SK-N-SH (cell line): ENCODE results near the gene ATG4C. TPM values are rescaled to one million over a fixed set of nuclear protein-coding genes. Genes with fewer than 3 reads are reported as not detected.

Experiments used
- CTCF ChIA-PET: fragments of 300-600, 350-600 bp; formaldehyde crosslinking; extraction: SDS; loops from one replicate; lab custom pipeline; 2021; lab: Yijun Ruan, JAX
- POLR2A ChIA-PET: fragments of 350-600 bp; sonication (Branson Sonifier 250); formaldehyde crosslinking; extraction: SDS; loops from one replicate; lab custom pipeline; 2020; ENCODE audit warnings: antibody characterized with exemption, inconsistent platforms; lab: Yijun Ruan, JAX
- DNase-seq: peaks from one replicate; pipeline ENCODE4 v3.0.0; 2012
- H2AFZ ChIP-seq: fragments of 200-600 bp; sonication (generic); 2 replicates; pipeline ENCODE4 v1.8.1; 2016; ENCODE audit warnings: antibody characterized with exemption, mild to moderate bottlenecking, low read depth
- H3F3A ChIP-seq: fragments of 200-600 bp; sonication (generic); replicated peaks from 2 replicates; pipeline ENCODE3; 2016; ENCODE audit warnings: antibody characterized with exemption, mild to moderate bottlenecking; ENCODE audit not compliant: insufficient read depth
- H3K27ac ChIP-seq, 2 experiments: fragments of 200-500 bp in 1 of 2; fragments of 200-600 bp in 1 of 2; sonication (Bioruptor generic) in 1 of 2; sonication (generic), shearing (Covaris generic) in 1 of 2; 2 replicates each; pipeline versions ENCODE4 v1.5.1 to v1.6.1; 2014 to 2016; ENCODE audit warnings: low read depth in 2 of 2, inconsistent platforms in 1 of 2, low read length in 1 of 2, mild to moderate bottlenecking in 1 of 2, mixed read lengths in 1 of 2
- H3K27me3 ChIP-seq: fragments of 200-600 bp; sonication (generic), shearing (Covaris generic); 2 replicates; pipeline ENCODE4 v1.6.1; 2016; ENCODE audit warnings: mixed run types; ENCODE audit not compliant: insufficient read depth
- H3K36me3 ChIP-seq, 2 experiments: fragments of 200-500 bp in 1 of 2; fragments of 200-600 bp in 1 of 2; sonication (Bioruptor generic) in 1 of 2; sonication (generic) in 1 of 2; replicated peaks in 1 of 2; 2 replicates each; pipeline versions ENCODE3 to v1.5.1; 2014 to 2016; ENCODE audit warnings: low read length in 1 of 2, mild to moderate bottlenecking in 1 of 2; ENCODE audit not compliant: insufficient read depth in 2 of 2, control insufficient read depth in 1 of 2
- H3K4me1 ChIP-seq, 2 experiments: fragments of 200-500 bp in 1 of 2; fragments of 200-600 bp in 1 of 2; sonication (Bioruptor generic) in 1 of 2; sonication (generic), shearing (Covaris generic) in 1 of 2; 2 replicates each; pipeline versions ENCODE4 v1.5.1 to v1.6.1; 2014 to 2016; ENCODE audit warnings: low read depth in 1 of 2, low read length in 1 of 2, mixed run types in 1 of 2; ENCODE audit not compliant: insufficient read depth in 2 of 2, control insufficient read depth in 1 of 2
- H3K4me2 ChIP-seq: fragments of 200-600 bp; sonication (generic), shearing (Covaris generic); 2 replicates; pipeline ENCODE4 v1.6.1; 2017; ENCODE audit warnings: mixed run types
- H3K4me3 ChIP-seq, 2 experiments: fragments of 200-500 bp in 1 of 2; fragments of 200-600 bp in 1 of 2; sonication (Bioruptor generic) in 1 of 2; sonication (generic), shearing (Covaris generic) in 1 of 2; 2 replicates each; pipeline versions ENCODE4 v1.5.1 to v1.8.1; 2014 to 2016; ENCODE audit warnings: low read depth in 2 of 2, inconsistent platforms in 1 of 2, low read length in 1 of 2, mild to moderate bottlenecking in 1 of 2, mixed read lengths in 1 of 2, moderate library complexity in 1 of 2
- H3K79me2 ChIP-seq: fragments of 200-600 bp; sonication (generic); 2 replicates; pipeline ENCODE4 v1.8.1; 2017; ENCODE audit warnings: mild to moderate bottlenecking; ENCODE audit not compliant: insufficient read depth
- H3K9ac ChIP-seq: fragments of 200-600 bp; sonication (generic); 2 replicates; pipeline ENCODE4 v1.6.1; 2017; ENCODE audit warnings: mixed run types
- H3K9me2 ChIP-seq: fragments of 200-600 bp; sonication (generic); 2 replicates; pipeline ENCODE4 v1.6.1; 2017; ENCODE audit warnings: mixed run types
- H3K9me3 ChIP-seq: fragments of 200-600 bp; sonication (generic); 2 replicates; pipeline ENCODE4 v1.6.1; 2017; ENCODE audit warnings: mixed run types, mild to moderate bottlenecking, moderate library complexity
- H4K20me1 ChIP-seq: fragments of 200-600 bp; sonication (generic); 2 replicates; pipeline ENCODE4 v1.6.1; 2017; ENCODE audit warnings: mild to moderate bottlenecking, mixed run types; ENCODE audit not compliant: insufficient read depth
- CHD2 ChIP-seq: fragments of 150-350 bp; IDR thresholded peaks from 2 replicates; pipeline ENCODE4 v1.6.1; 2018; ENCODE audit warnings: low read length; ENCODE audit not compliant: partially characterized antibody
- ELF1 ChIP-seq: IDR thresholded peaks from 2 replicates; pipeline ENCODE4 v1.4.0; 2012
- FOXJ3 ChIP-seq: sonication (generic); formaldehyde crosslinking; IDR thresholded peaks from 2 replicates; pipeline ENCODE4 v1.5.1; 2020; ENCODE audit warnings: mild to moderate bottlenecking, missing genetic modification reagents
- GABPA ChIP-seq: IDR thresholded peaks from 2 replicates; pipeline ENCODE4 v1.4.0; 2012; ENCODE audit warnings: low read depth, mild to moderate bottlenecking
- GATA2 ChIP-seq: sonication (generic); formaldehyde crosslinking; IDR thresholded peaks from 2 replicates; pipeline ENCODE4 v1.5.0; 2020; ENCODE audit warnings: mild to moderate bottlenecking, missing genetic modification reagents
- MEF2A ChIP-seq: IDR thresholded peaks from 2 replicates; pipeline ENCODE4 v1.4.0; 2012; ENCODE audit warnings: low read depth, borderline replicate concordance
- MXI1 ChIP-seq: IDR thresholded peaks from 2 replicates; pipeline ENCODE4 v1.6.1; 2012; ENCODE audit warnings: mild to moderate bottlenecking, low read depth, low read length, improper control_type of control experiment
- NFIC ChIP-seq: IDR thresholded peaks from 2 replicates; pipeline ENCODE4 v1.4.0; 2012; ENCODE audit warnings: borderline replicate concordance
- POLR2AphosphoS5 ChIP-seq: IDR thresholded peaks from 2 replicates; pipeline ENCODE4 v1.6.1; 2012; ENCODE audit warnings: low read depth, low read length
- RCOR1 ChIP-seq: fragments of 150-350 bp; IDR thresholded peaks from 2 replicates; pipeline ENCODE4 v1.6.1; 2017; ENCODE audit warnings: antibody characterized with exemption, low read length
- SIN3A ChIP-seq: IDR thresholded peaks from 2 replicates; pipeline ENCODE4 v1.6.1; 2012; ENCODE audit warnings: low read depth, mild to moderate bottlenecking, low read length, moderate library complexity, borderline replicate concordance
- TAF1 ChIP-seq: IDR thresholded peaks from 2 replicates; pipeline ENCODE4 v1.6.1; 2012; ENCODE audit warnings: low read depth, mild to moderate bottlenecking, low read length, moderate library complexity, borderline replicate concordance
- TEAD4 ChIP-seq: IDR thresholded peaks from 2 replicates; pipeline ENCODE4 v1.4.0; 2012; ENCODE audit warnings: mild to moderate bottlenecking, borderline replicate concordance; ENCODE audit not compliant: insufficient read depth
- USF1 ChIP-seq: IDR thresholded peaks from 2 replicates; pipeline ENCODE4 v1.4.0; 2012; ENCODE audit warnings: low read depth, borderline replicate concordance
- YY1 ChIP-seq: IDR thresholded peaks from 2 replicates; pipeline ENCODE4 v1.4.0; 2012; ENCODE audit warnings: low read depth, mild to moderate bottlenecking
- ZBTB33 ChIP-seq: IDR thresholded peaks from 2 replicates; pipeline ENCODE4 v1.4.0; 2012; ENCODE audit warnings: low read depth, borderline replicate concordance
- WGBS: methylation state at CpG from one replicate; pipeline ENCODE4 v1.1.6; 2017; ENCODE audit warnings: low lambda C conversion rate; 5-methylcytosine and 5-hydroxymethylcytosine counted together
- polyA plus RNA-seq, 3 experiments: library from polyadenylated mRNA; depleted of rRNA; stranded (reverse); fragments of >200 nt; gene quantifications; 2 replicates each; pipeline ENCODE4 v1.2.3, GENCODE V29; 2012
- TF ChIP-seq, protein P1 (sequence below): fragments of 150-350 bp; IDR thresholded peaks from 2 replicates; pipeline ENCODE4 v1.6.1; 2016; ENCODE audit warnings: mild to moderate bottlenecking, low read depth, low read length
- TF ChIP-seq, protein P2 (sequence below): IDR thresholded peaks from 2 replicates; pipeline ENCODE4 v1.6.1; 2012; ENCODE audit warnings: mild to moderate bottlenecking, low read depth, low read length, moderate library complexity
- TF ChIP-seq, protein P3 (sequence below): fragments of 200-600 bp; sonication (generic); IDR thresholded peaks from 2 replicates; pipeline ENCODE4 v1.6.1; 2017; ENCODE audit warnings: antibody characterized with exemption, mild to moderate bottlenecking, moderate library complexity

ATG4C gene
- polyA plus RNA-seq, 1 of the 3 experiments (the other 2 are of a cell fraction) = 3.0 TPM

DNA sequence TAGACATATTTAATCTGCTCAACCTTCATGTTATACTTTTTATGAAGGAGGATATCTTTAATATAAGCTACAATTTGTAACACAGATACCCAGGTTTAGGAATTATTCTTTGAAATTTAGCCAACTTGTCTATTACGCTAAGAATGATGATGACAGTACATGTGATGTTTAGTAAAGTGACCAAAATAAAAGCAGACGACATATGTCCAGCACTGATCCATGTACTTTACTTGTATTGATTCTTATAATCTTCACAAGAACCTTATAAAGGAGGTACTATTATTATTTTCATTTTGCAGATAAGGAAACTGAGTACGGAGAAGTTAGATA is 37.2 kb upstream of the ATG4C start:
- H3K4me2 ChIP-seq = no peak overlapping the region
- no peak overlapping the region; a peak in 1 of 4 replicates for H3K4me3 ChIP-seq
- ChIA-PET CTCF (interaction anchor here (0.6 to 5.3 kb wide), 54 partner anchors 9 to 611 kb away, joined by 3 to 121 read pairs (median 4); partner anchors contain the start of genes DOCK7 and USP1), POLR2A (no interaction called here)
- no peaks in the 10 kb centered on the region for H4K20me1 ChIP-seq
- no peaks in the 10 kb centered on the region for H3K36me3 ChIP-seq
- DNase-seq = no peak
- no peak overlapping the region for H2AFZ ChIP-seq
- no peaks in the 10 kb centered on the region for H3K79me2 ChIP-seq
- H3K4me1 ChIP-seq = no peaks in the 10 kb centered on the region
- no peaks in the 10 kb centered on the region for H3K9me2 ChIP-seq
- no peak overlapping the region for H3K9ac ChIP-seq
- H3K27me3 ChIP-seq = no peaks in the 10 kb centered on the region
- no peaks in the 10 kb centered on the region for H3F3A ChIP-seq
- WGBS = 57% methylated on average over 3 of the region's 3 CpGs
- H3K9me3 ChIP-seq = no peaks in the 10 kb centered on the region
- TF ChIP-seq, protein P1, sequence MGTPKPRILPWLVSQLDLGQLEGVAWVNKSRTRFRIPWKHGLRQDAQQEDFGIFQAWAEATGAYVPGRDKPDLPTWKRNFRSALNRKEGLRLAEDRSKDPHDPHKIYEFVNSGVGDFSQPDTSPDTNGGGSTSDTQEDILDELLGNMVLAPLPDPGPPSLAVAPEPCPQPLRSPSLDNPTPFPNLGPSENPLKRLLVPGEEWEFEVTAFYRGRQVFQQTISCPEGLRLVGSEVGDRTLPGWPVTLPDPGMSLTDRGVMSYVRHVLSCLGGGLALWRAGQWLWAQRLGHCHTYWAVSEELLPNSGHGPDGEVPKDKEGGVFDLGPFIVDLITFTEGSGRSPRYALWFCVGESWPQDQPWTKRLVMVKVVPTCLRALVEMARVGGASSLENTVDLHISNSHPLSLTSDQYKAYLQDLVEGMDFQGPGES = no peak
- TF ChIP-seq ZBTB33 (no peak), TEAD4 (no peak), NFIC (no peak), ELF1 (no peak), RCOR1 (no peak), MXI1 (no peak), FOXJ3 (CRISPR knock-in tag) (no peak), USF1 (no peak), POLR2AphosphoS5 (no peak), SIN3A (no peak), CHD2 (no peak), MEF2A (no peak), GABPA (no peak), YY1 (no peak), TAF1 (no peak), GATA2 (CRISPR knock-in tag) (no peak)
- TF ChIP-seq, protein P2, sequence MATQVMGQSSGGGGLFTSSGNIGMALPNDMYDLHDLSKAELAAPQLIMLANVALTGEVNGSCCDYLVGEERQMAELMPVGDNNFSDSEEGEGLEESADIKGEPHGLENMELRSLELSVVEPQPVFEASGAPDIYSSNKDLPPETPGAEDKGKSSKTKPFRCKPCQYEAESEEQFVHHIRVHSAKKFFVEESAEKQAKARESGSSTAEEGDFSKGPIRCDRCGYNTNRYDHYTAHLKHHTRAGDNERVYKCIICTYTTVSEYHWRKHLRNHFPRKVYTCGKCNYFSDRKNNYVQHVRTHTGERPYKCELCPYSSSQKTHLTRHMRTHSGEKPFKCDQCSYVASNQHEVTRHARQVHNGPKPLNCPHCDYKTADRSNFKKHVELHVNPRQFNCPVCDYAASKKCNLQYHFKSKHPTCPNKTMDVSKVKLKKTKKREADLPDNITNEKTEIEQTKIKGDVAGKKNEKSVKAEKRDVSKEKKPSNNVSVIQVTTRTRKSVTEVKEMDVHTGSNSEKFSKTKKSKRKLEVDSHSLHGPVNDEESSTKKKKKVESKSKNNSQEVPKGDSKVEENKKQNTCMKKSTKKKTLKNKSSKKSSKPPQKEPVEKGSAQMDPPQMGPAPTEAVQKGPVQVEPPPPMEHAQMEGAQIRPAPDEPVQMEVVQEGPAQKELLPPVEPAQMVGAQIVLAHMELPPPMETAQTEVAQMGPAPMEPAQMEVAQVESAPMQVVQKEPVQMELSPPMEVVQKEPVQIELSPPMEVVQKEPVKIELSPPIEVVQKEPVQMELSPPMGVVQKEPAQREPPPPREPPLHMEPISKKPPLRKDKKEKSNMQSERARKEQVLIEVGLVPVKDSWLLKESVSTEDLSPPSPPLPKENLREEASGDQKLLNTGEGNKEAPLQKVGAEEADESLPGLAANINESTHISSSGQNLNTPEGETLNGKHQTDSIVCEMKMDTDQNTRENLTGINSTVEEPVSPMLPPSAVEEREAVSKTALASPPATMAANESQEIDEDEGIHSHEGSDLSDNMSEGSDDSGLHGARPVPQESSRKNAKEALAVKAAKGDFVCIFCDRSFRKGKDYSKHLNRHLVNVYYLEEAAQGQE = no peak
- TF ChIP-seq, protein P3, sequence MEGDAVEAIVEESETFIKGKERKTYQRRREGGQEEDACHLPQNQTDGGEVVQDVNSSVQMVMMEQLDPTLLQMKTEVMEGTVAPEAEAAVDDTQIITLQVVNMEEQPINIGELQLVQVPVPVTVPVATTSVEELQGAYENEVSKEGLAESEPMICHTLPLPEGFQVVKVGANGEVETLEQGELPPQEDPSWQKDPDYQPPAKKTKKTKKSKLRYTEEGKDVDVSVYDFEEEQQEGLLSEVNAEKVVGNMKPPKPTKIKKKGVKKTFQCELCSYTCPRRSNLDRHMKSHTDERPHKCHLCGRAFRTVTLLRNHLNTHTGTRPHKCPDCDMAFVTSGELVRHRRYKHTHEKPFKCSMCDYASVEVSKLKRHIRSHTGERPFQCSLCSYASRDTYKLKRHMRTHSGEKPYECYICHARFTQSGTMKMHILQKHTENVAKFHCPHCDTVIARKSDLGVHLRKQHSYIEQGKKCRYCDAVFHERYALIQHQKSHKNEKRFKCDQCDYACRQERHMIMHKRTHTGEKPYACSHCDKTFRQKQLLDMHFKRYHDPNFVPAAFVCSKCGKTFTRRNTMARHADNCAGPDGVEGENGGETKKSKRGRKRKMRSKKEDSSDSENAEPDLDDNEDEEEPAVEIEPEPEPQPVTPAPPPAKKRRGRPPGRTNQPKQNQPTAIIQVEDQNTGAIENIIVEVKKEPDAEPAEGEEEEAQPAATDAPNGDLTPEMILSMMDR = no peak
- H3K27ac ChIP-seq = no peak overlapping the region
